Lower leg skin (tissue), 3 donors: ENCODE measurements around the gene PCBP4.

Experiments
- CTCF ChIP-seq, 3 donors: fragments of 450-650 bp; IDR thresholded peaks; one replicate each; pipeline ENCODE4 v1.5.1; 2016; ENCODE audit warnings: antibody characterized with exemption in 3 of 3, mild to moderate bottlenecking in 3 of 3, moderate library complexity in 2 of 3
- POLR2A ChIP-seq, 2 donors: fragments of 450-650 bp; IDR thresholded peaks; one replicate each; pipeline ENCODE4 v1.6.1; 2016 to 2017; ENCODE audit warnings: antibody characterized with exemption in 2 of 2, mild to moderate bottlenecking in 1 of 2, moderate library complexity in 1 of 2

- TF ChIP-seq POLR2A (IDR thresholded peaks at IDR 0.05) (no peak), CTCF (IDR thresholded peaks at IDR 0.05) (no peak)
Measured at GRCh38 chr3:51954713-51955112, 12.5 kb downstream of the PCBP4 start.
